Esophagus muscularis mucosa (tissue), 4 donors: Measurements from ENCODE around the gene CIT. TPM values are rescaled to one million over a fixed set of nuclear protein-coding genes. Genes with fewer than 3 reads are reported as not detected.

Experiments used
- DNase-seq: peaks from one replicate; pipeline ENCODE4 v3.0.0-alpha.2; 2017; ENCODE audit errors: extremely low spot score
- H3K27ac ChIP-seq, 4 donors: fragments of 200-600 bp; sonication (generic); replicated peaks in 1 of 4; 1 replicate in 3 of 4; 2 replicates in 1 of 4; pipeline ENCODE4 v1.5.1; 2016 to 2019; ENCODE audit warnings: mild to moderate bottlenecking in 1 of 4
- H3K27me3 ChIP-seq, 4 donors: fragments of 200-600 bp; sonication (generic); one replicate each; pipeline versions ENCODE4 v1.5.1 to v1.6.0; 2016 to 2019
- H3K36me3 ChIP-seq, 4 donors: fragments of 200-600 bp; sonication (generic); one replicate each; pipeline ENCODE4 v1.5.1; 2016 to 2019
- H3K4me1 ChIP-seq, 4 donors: fragments of 200-600 bp; sonication (generic); one replicate each; pipeline ENCODE4 v1.5.1; 2016 to 2019
- H3K4me3 ChIP-seq, 4 donors: fragments of 200-600 bp; sonication (generic); 1 replicate in 2 of 4; 2 replicates in 2 of 4; pipeline ENCODE4 v1.5.1; 2016 to 2019; ENCODE audit warnings: mild to moderate bottlenecking in 4 of 4, moderate library complexity in 1 of 4
- H3K9me3 ChIP-seq, 4 donors: fragments of 200-600 bp; sonication (generic); 1 replicate in 3 of 4; 2 replicates in 1 of 4; pipeline ENCODE4 v1.5.1; 2016 to 2019
- CTCF ChIP-seq, 3 experiments: fragments of 200-600 bp in 2 of 3; fragments of 450-650 bp in 1 of 3; sonication (generic) in 2 of 3; IDR thresholded peaks; one replicate each; pipeline ENCODE4 v1.5.1; 2017 to 2019; ENCODE audit warnings: antibody characterized with exemption in 3 of 3, mild to moderate bottlenecking in 2 of 3, moderate library complexity in 1 of 3
- EP300 ChIP-seq: sonication (generic); formaldehyde crosslinking; IDR thresholded peaks from one replicate; pipeline ENCODE4 v1.6.1; 2017; ENCODE audit warnings: antibody characterized with exemption
- POLR2A ChIP-seq: fragments of 450-650 bp; IDR thresholded peaks from one replicate; pipeline ENCODE4 v1.6.1; 2017; ENCODE audit warnings: antibody characterized with exemption, moderate library complexity, mild to moderate bottlenecking, low read depth
- POLR2AphosphoS5 ChIP-seq, 2 donors: sonication (generic); formaldehyde crosslinking; IDR thresholded peaks; one replicate each; pipeline ENCODE4 v1.6.1; 2017; ENCODE audit warnings: antibody characterized with exemption in 2 of 2
- WGBS: methylation state at CpG from one replicate; pipeline ENCODE4 v1.1.5; 2018; 5-methylcytosine and 5-hydroxymethylcytosine counted together
- intact Hi-C: fragments of 100-400 bp; cut with DNase I; formaldehyde crosslinking; loops from one replicate; pipeline ENCODE4 v1.15.1; 2023
- total RNA-seq, 4 donors: library from RNA; depleted of rRNA; stranded (reverse); fragments of >200 nt; gene quantifications; one replicate each; pipeline versions ENCODE4 v1.1.0 to v1.2.1, GENCODE V29; 2016

Gene CIT
- total RNA-seq, 4 donors from 2014 or later = 5.1 to 14.8 (median 5.8) TPM

- intact Hi-C loops = no loop called here
- H3K36me3 ChIP-seq = no peaks in the 10 kb centered on the region
- WGBS = 94% methylated on average over 8 of the region's 8 CpGs
- H3K4me3 ChIP-seq = no peak overlapping the region
- no peak for TF ChIP-seq EP300
- no peak for TF ChIP-seq CTCF (IDR thresholded peaks at IDR 0.05)
- DNase-seq = no peak
- no peak overlapping the region for H3K27ac ChIP-seq
- no peaks in the 10 kb centered on the region for H3K4me1 ChIP-seq
- no peaks in the 10 kb centered on the region for H3K27me3 ChIP-seq
- H3K9me3 ChIP-seq = peaks cover 0 to 8% (median 4%) of the 10 kb centered on the region in 4 donors
Measured at GRCh38 chr12:119841433-119842210, 35.5 kb downstream of the CIT start.

DNA sequence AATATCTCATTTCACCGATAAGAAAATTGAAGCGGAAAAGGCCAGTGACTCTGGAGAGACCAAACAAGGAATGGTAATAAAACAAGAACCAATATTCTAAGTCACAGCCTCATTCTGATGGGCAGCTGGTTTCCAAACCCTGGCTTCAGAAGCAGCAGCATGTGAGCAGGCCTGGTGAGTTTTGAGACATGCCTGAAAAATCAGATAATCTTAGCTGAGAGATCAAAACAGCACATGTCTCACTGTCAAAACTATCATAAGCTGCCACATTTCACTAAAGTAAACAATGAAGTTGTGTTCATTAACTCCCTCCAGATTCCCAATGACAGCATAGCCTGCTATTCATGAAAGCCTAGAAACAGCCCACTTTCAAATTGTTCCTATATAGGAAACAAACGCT is 36.5 kb downstream of the CIT start:
- Histone ChIP-seq H3K4me1 (no peaks in the 10 kb centered on the region), H3K36me3 (no peaks in the 10 kb centered on the region), H3K9me3 (peaks cover 0 to 8% (median 4%) of the 10 kb centered on the region in 4 donors), H3K27ac (no peak overlapping the region), H3K4me3 (no peak overlapping the region), H3K27me3 (no peaks in the 10 kb centered on the region)
- no peak for DNase-seq
- TF ChIP-seq CTCF (IDR thresholded peaks at IDR 0.05) = no peak
- no peak for TF ChIP-seq POLR2AphosphoS5 (IDR thresholded peaks at IDR 0.05)
- TF ChIP-seq EP300 = no peak
- TF ChIP-seq POLR2A = no peak
- intact Hi-C loops = no loop called here
- WGBS = 93% methylated on average over 3 of the region's 3 CpGs

DNA sequence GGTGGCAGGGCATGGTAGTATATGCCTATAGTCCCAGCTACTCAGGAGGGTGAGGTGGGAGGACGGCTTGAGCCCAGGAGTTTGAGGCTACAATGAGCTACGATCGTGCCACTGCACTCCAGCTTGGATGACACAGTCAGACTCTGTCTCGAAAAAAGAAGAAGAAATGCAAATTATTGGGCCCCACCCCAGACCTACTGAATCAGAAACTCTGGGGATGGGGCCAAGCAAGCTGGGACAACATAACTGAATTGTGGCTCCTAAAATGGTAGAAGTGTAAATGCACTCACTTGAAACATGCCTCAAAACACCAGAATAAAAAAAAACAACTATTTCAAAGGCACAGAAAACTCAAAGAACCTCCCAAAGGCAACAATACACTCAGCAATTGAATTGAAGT is 37.0 kb downstream of the CIT start:
- TF ChIP-seq EP300 (no peak), POLR2AphosphoS5 (IDR thresholded peaks at IDR 0.05) (no peak), CTCF (IDR thresholded peaks at IDR 0.05) (no peak), POLR2A (no peak)

DNA sequence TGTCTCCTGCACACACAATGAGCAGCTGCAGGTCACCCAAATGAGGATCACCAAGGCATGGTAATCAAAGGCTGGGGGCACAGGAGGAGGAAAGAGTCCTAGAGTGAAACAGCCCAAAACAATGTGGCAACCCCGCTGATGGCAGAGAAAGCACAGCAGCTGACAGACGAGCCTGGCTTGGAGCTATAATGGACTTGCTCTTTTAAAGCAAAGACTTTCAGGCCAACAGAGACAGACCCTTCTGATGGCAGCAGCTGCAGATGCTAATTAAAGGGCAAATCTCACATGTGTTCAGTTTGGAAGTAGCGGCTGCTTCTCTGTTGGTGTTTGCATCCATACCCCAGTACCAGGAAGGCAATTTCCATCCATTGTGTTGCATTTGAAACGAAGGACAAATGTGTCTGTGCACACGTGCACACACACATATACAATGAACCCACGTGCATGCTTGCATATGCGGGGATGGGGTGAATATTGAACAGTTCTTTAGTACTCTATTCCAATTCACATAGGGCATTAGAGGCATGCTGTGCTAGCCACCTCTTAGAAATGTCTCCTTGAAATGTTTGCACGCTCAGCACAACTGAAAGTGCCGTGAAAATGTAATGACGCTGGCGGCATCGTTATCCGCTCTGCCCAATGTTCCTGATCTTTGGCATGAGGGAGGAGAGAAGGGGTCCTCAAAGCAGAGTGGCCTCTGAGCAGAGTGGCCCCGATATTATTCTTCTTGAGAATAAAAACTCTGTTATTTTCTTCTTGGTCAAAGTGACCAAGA is 38.1 kb downstream of the CIT start:
- no peak overlapping the region for H3K27ac ChIP-seq
- H3K4me1 ChIP-seq = no peaks in the 10 kb centered on the region
- no peak for TF ChIP-seq POLR2AphosphoS5 (IDR thresholded peaks at IDR 0.05)
- TF ChIP-seq CTCF (IDR thresholded peaks at IDR 0.05) = no peak
- TF ChIP-seq POLR2A = no peak
- TF ChIP-seq EP300 = no peak
- no peaks in the 10 kb centered on the region for H3K36me3 ChIP-seq
- 94% methylated on average over 14 of the region's 14 CpGs for WGBS
- DNase-seq = no peak
- no peak overlapping the region for H3K4me3 ChIP-seq
- intact Hi-C loops = no loop called here
- peaks cover 0 to 8% (median 4%) of the 10 kb centered on the region in 4 donors for H3K9me3 ChIP-seq
- H3K27me3 ChIP-seq = no peaks in the 10 kb centered on the region

More for the DNA sequence above, 37.0 kb downstream of the CIT start:
- Histone ChIP-seq H3K27ac (no peak overlapping the region), H3K36me3 (no peaks in the 10 kb centered on the region), H3K27me3 (no peaks in the 10 kb centered on the region), H3K4me1 (no peaks in the 10 kb centered on the region), H3K9me3 (peaks cover 0 to 8% (median 4%) of the 10 kb centered on the region in 4 donors), H3K4me3 (no peak overlapping the region)
- intact Hi-C loops = no loop called here
- 87% methylated on average over 4 of the region's 4 CpGs for WGBS
- DNase-seq = no peak
